ENCODE results near the gene RFC3. TPM values are rescaled to one million over a fixed set of nuclear protein-coding genes. Genes with fewer than 3 reads are reported as not detected.
"Not testable (repeated sequence)": the region's sequence is repeated elsewhere in the genome, so short reads cannot be mapped to it uniquely, and the experiment has no call there.

Gene RFC3
- total RNA-seq, 1 donor from 2014 or later = 15.9 TPM

DNA sequence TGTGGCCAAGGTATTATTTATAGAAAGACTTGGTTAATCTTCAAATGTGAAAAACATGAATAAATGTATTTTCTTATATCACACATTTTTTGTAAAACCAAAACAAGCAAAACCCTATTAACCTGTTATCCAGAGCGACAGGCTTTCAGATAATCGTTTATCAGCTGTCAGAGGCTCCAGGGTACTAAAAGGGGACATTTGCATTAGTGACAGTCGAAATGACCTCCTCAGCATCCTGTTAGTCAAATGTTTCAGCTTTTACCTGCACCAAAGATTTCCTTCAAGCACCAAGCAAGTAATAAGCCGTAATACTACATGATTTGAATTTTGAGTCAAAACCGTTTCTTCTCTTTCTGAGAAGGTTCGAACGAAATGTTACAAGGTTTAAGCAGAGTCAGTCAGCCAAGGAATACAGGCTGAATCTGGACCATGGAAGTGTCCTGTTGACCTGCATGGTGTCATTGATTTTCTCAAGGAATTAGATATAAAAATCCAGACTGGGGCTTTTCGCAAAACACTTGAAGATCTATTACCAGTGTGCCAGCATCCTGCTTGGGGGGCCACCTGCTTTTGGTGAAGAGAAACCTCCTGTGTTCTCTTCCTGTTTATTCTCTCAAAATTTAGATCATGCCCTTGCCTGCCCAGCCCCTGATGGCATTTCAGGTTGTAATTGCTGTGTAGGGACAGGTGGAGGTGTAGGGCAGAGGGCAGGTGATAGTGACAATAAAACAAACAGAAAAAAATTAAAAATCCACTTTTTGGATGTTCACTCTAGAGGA lies 11.3 kb upstream of the RFC3 start:
- no peak for FAIRE-seq
- no peak for DNase-seq (ENCODE audit: low spot score in 2 of 2)

DNA sequence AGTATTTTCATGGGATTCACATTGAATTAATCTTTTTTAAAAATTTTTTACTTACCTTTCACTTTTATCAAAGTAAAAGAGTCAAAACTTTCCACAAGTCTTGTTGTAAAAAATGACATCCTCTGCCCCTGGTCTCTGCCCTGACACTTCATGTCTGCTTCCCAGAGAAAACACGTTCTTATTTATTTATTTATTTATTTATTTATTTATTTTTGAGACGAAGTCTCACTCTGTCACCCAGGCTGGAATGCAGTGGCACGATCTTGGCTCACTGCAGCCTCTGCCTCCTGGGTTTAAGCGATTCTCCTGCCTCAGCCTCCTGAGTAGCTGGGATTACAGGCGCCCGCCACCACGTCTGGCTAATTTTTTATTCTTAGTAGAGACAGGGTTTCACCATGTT lies 5.1 kb upstream of the RFC3 start:
- DNase-seq (ENCODE audit: low spot score in 2 of 2); FAIRE-seq: not testable (repeated sequence)

DNA sequence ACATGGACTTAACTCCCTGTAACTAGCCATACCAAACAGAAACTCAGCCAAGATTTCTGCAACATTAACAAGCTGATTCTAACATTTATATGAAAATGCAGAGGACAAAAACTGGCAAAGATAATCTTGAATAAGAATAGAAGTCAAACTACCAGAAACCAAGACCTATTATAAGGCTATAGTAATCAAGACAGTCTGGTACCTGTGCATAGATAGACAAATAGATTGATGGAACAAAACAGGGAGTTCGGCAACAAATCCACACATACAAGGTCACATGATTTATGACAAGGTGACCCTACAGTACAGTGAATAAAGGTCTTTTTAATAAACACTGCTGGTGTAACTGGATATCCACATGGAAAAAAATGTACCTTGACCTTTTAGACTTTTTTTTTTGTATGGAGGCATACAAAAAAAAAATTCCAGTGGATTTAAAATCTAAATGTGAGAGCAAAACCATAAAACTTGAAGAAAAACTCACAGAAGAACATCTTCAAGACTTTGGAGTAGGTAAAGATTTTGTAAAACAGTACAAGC lies 2.9 kb upstream of the RFC3 start:
- FAIRE-seq = no peak
- no peak for DNase-seq (ENCODE audit: low spot score in 2 of 2)

DNA sequence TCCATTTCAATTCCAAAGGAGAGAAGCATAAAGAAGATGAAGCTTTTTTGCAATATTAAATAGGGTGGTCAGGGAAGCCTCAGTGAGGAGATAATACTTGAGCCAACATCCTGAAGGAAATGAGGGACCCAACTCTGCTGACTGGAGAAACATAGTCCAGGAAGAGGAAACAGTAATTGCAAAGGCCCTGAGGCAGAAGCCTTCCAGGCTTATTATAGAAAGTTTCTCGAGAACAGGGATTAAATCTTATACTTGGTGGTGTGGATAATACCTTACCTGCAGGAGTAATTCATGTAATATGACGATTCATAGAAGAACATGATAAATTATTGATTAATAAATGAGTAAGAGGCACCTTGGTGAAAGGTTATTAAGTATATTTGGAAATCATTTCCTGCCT lies 1.0 kb upstream of the RFC3 start:
- DNase-seq (ENCODE audit: low spot score in 2 of 2) = no peak
- FAIRE-seq = no peak

DNA sequence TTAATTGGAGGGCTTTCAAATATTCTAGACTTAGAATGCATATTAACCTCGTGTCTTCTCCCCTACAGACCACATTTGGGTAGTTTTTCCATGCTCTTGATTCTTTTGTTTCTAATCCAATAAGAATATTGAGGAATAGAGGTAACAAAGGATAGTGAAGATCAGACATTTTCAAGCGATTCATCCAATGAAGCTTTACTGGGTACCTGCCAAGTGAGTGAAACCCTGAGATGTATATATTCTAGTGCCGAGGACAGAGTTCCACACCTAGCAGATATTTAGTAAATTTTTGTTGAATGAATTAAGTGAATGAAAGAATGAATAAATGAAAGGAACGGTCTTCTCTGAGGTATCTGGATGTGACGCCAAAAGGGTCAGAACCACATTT lies 442 bp upstream of the RFC3 start:
- peak in 1 of 2 donors; percentile 7 for DNase-seq (ENCODE audit: low spot score in 2 of 2)
- no peak for FAIRE-seq

DNA sequence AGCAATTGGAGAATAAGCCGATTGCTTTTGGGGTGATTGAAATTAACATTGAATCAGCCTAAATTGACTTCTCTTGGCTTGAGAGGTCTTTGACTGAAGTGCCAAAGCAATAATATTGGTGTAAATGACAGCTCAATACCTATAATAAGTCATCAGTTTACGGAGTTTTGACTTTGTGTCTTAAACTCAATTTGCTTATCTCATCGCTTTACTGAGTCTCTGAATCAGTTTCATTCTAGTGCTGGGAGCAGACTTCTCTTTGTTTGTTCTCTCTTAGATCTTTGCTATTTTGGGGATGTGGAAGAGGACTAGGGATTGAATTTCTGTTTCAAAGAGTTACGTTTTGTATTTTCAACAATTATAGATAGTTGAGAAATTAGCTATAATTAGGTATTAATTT lies 7.1 kb downstream of the RFC3 start:
- FAIRE-seq = no peak

DNA sequence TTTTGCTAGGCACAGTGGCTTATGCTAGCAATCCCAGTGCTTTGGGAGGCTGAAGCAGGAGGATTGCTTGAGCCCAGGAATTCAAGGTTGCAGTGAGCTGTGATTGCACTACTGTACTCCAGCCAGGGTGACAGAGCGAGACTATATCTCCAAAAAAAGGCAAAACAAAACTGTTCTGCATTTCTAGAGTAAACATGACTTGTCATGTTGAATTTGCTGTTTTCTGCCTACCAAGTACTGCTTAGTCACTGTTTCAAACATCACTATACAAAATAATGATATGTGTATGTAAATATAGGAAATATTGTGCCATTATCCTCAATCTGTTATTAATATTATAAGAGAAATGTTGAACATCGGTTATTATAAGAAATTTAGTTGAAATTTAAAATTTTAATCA lies 9.2 kb downstream of the RFC3 start:
- no peak for FAIRE-seq
- no peak for DNase-seq (ENCODE audit: low spot score in 2 of 2)

More for the DNA sequence above, 7.1 kb downstream of the RFC3 start:
- no peak for DNase-seq (ENCODE audit: low spot score in 2 of 2)

DNA sequence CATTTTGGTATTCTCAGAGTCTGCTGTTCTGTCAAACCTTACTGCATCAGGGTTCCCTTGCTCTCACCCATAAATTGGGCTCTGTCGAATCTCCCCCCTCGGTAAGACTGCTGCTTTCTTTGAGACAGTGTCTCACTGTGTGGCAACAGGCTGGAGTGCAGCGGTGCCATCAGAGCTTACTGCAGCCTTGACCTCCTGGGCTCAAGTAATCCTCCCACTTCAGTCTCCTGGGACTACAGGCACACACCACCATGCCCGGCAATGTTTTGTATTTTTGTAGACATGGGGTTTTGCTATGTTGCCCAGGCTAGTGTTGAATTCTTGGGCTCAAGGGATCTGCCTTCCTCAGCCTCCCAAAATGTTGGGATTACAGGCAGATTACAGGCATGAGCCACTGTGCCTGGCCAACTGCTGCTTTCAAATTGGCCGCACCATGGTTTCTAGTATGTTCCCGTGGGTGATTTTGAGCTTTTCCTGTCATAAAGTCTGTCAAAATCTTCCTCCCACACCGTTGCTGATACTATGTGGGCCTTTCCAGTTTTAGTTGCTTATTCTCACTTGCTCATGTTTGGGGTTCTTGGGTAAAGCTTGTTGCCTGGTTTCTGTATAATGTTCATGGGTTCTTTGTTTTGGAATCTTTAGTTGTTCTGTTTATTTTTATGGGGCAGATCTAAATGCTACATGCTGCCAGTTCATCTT lies 10.6 kb downstream of the RFC3 start:
- no peak for DNase-seq (ENCODE audit: low spot score in 2 of 2)
- no peak for FAIRE-seq

DNA sequence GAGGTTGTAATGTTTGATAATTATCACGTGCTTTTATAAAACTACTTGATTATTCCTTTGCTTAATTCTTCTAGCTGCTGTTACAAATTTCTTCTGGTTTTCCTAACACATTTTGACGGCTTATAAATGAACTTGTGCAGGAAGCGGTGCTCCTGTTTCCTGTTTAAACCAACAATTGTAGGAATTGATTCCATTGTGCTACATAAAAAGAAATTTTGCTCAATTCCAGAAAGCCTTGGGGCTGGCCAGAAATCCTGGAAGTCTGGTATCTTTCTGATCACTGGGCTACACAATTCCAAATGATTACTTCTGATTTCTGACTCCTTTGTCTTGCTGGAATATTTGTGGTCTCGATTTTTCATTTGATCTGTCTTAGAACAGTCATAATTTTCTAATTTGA lies 14.9 kb downstream of the RFC3 start:
- no peak for FAIRE-seq
- DNase-seq (ENCODE audit: low spot score in 2 of 2) = no peak

DNA sequence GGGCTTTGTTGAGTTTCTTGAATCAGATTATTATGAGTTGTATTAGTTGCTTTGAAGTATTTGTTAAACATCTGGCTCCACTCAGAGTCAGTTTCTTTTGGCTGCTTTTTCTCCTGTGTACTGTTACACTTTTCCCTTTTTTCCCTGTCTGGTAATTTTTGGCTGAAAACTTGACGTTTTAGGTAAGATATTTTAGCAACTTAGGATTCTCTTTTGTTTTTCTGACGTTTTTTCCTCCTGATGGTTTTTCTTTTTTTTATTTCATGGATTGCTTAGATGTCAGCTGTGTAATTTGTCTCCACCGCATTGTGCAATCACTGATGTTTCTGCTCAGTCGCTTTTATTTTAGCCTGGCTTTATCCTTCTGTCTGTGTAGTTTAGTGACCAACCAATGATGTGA lies 20.7 kb downstream of the RFC3 start:
- FAIRE-seq = no peak
- no peak for DNase-seq (ENCODE audit: low spot score in 2 of 2)

DNA sequence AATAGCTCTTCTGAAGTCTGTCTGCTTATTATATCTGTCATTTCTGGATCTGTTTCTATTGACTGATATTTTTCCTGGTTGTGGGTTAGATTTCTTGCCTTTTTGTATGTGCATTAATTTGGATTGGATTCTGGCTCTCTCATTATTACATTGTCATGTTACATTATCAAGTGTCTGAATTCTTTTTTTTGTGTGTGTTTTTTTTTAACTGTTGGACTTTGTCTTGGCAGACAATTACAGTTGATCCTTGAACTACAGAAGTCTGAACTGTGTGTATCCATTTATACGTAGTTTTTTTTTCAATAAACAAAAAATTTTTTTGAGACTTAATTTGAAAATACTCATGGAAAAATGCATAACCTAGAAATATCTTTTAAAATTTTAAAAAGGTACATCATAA lies 22.5 kb downstream of the RFC3 start:
- no peak for DNase-seq (ENCODE audit: low spot score in 2 of 2)
- no peak for FAIRE-seq

DNA sequence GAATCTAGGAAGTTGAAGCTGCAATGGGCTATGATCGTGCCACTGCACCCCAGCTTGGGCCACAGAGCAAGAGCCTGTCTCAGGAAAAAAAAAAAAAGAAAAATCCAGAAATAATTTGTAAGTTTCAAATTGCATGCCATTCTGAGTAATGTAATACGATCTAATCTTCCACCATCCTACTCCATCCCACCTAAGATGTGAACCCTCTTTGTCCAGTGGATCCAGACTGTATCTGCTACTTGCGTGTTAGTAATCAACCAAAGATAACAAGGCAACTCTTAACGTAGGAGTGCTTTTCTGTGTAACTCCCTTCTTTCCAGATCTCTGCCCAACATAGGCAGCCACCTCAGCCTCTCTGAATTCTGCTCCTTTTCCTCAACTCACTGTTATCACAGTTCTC lies 24.3 kb downstream of the RFC3 start:
- no peak for FAIRE-seq

DNA sequence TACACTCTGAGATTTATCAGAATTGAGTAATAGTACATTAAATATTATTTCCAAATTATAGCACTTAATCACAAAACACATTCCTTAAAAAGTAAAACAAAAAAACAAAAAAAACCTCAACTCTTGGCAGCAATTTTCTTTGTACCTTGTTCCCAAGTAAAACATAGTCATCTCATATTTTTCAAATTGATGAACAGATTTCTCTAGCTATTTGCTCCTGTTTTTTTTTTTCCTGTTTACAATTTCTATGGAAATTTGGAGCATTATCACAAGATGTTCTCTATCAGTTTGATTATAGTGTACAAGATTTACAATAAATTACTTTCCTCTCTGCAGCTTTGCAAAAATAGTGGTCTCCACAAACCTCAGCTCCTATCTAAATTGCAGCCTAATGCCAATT lies 25.0 kb downstream of the RFC3 start:
- DNase-seq (ENCODE audit: low spot score in 2 of 2) (no peak), FAIRE-seq (no peak)

More for the DNA sequence above, 24.3 kb downstream of the RFC3 start:
- DNase-seq (ENCODE audit: low spot score in 2 of 2) = no peak

DNA sequence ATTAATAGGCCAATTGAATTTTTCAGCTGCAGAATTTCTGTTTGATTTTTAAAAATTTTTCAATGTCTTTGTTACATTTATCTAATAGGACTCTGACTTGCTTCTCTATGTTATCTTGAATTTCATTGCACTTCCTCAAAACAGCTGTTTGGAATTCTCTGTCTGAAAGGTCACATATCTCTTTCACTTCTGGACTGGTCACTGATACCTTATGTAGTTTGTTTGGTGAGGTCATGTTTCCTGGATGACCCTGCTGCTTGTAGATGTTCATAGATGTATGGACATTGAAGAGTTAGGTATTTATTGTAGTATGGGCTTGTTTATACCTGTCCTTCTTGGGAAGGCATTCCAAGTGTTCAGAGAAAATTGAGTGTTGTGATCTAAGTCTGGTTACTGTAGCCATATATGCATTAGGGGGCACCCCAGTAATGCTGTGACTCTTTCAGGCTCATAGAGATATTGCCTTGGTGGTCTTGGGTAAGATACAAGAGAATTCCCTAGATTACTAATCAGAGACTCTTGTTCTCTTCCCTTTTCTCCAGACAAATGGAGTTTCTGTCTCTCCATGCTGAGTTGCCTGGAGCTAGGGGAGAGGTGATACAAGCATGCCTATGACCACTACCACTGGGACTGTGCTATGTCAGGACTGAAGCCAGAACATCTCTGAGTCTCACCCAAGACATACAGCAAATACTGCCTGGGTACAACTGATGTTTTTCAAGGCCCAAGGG lies 27.8 kb downstream of the RFC3 start:
- DNase-seq (ENCODE audit: low spot score in 2 of 2) (no peak), FAIRE-seq (no peak)

DNA sequence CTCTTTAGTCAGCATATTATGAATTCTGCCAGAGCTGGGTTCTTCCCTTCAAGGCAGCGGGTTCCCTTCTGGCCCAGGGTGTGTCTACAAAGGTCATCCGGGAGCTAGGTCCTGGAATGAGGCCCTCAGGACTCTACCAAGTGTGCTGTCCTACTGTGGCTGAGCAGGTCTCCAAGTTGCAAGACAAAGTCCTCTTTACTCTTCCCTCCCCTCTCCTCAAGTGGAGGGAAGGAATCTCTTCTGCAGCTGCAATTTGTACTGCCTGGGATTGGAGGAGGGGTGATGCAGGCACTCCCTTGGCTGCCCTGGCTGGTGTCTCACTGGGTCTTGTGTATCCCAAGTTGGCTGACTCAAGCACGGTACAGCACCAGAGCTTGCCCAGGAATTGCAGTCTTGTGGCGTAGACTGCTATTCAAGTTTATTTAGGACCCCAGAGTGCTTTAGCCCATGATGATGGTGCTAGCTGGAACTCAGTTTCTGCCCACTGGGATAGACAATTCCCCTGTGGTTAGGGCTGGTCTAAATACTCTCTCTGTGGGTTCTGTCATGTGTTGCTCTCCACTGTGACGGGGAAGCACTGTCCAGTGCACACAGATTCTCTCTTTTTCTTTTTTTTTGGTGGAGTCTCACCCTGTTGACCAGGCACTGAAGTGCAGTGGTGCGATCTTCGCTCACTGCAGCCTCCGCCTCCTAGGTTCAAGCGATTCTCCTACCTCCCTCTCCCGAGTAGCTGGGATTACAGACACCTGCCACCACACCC lies 28.5 kb downstream of the RFC3 start:
- DNase-seq (ENCODE audit: low spot score in 2 of 2) = no peak
- FAIRE-seq = no peak

DNA sequence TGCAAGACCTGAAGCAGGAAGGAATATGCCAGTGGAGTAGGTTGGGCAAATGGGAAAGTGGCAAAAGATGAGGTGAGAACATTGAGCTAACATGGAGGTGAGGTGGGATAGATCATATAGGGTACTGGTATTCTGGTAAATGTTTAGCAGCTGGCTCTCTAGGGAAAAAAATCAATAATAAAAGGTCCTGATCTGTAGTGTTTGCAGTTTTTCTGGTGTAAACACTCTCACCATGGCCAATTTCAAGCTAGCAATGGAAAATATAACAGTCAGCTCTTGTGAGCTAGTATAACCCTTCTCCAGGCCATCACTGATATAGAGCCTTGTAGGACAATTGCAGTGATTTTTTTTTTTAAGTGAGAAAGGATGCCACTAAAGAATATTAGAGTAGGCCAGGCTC lies 31.3 kb downstream of the RFC3 start:
- FAIRE-seq (no peak), DNase-seq (ENCODE audit: low spot score in 2 of 2) (no peak)

DNA sequence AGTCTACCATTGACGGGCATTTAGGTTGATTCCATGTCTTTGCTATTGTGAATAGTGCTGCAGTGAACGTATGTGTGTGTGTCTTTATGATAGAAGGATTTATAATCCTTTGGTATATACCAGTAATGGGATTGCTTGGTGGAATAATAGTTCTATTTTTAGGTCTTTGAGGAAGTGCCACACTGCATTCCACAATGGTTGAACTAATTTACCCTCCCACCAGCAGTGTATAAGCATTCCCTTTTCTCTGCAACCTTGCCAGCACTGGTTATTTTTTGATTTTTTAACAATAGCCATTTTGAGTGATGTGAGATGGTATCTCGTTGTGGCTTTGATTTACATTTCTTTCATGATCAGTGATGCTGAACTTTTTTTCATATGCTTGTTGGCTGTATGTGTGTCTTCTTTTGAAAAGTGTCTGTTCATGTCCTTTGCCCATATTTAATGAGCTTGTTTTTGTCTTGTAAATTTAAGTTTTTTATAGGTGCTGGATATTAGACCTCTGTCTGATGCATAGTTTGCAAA lies 37.5 kb downstream of the RFC3 start:
- DNase-seq (ENCODE audit: low spot score in 2 of 2) (no peak), FAIRE-seq (no peak)

DNA sequence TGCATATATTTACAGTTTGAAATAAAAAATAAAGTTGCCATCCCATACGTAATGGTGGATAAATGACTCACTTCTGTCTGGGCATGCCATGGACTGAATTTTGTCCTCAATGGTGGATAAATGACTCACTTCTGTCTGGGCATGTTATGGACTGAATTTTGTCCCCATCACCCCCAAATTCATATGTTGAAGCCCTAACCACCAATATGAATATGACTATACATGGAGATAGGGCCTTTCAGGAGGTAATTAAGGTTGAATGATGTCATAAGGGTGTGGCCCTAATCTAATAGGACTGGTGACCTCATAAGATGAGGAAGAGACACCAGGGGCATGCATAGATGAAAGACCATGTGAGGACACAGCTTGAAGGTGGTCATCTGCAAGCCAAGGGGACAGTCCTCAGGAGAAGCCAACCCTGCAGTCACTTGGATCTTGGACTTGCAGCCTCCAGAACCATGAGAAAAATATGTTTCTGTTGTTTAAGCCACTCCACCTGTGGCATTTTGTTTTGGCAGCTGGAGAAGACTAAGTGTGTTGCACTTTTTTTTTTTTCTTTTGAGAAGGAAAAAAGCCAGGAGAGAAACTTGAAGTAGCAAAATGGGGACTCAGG lies 41.8 kb downstream of the RFC3 start:
- FAIRE-seq (no peak), DNase-seq (ENCODE audit: low spot score in 2 of 2) (no peak)

DNA sequence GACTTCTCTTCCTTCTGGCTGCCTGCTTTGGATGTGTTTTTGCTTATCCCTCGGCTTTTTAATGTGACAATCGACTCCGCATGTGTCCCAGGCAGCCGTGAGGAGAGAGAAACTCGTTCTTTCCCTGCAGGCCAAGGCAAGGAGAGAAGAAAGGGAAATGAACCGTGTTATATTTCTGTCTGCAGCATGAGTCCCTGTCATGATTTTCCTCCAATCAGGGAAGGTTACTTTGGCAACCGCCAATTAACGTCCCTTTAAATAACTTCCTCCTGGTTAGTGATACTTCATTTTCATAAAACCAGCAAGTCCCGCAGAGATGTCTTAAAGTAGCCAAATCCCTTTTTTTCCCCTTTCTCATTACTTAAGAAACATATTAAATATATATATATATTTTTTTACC lies 42.6 kb downstream of the RFC3 start:
- FAIRE-seq = no peak
- DNase-seq (ENCODE audit: low spot score in 2 of 2) = no peak

DNA sequence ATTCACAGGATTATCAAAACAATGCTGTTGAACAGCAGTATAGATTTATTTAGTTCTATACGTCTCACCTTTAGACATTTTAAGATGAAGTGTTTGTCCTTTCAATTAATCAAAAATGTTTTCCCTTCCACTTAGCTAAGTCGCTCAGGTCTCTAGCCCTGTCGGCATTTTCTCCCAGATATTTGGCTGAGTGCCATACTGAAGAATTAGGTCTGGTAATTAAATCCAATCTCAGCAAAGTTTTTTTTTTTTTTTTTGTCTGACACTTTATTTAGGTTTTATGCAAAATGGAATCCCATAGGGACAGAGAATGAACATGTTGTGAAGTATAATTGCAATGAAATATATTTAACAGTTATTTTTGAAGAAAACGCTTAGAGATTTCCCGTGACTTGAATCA lies 44.1 kb downstream of the RFC3 start:
- DNase-seq (ENCODE audit: low spot score in 2 of 2) = no peak
- no peak for FAIRE-seq

All from frontal cortex (tissue), 4 donors.